ENCODE data around the gene CWC27.

CWC27 gene

GRCh38 chr5:64768358-64769312 lies at the start of gene CWC27, which contains the start of gene SREK1IP1:
Gene CWC27 (plus strand): TSS chr5:64768930. CDS start chr5:64769147, 217 bp downstream.
Gene SREK1IP1 (minus strand): TSS chr5:64768691. CDS start chr5:64768517, 174 bp downstream.
- DNase-seq (ENCODE audit: low spot score): peak; percentile 74

GRCh38 chr5:64722588-64722987 lies 46.1 kb upstream of the CWC27 start:
- DNase-seq (ENCODE audit: low spot score): no peak

- DNase-seq (ENCODE audit: low spot score): no peak
Observed at GRCh38 chr5:64727150-64727549, 41.6 kb upstream of the CWC27 start.

GRCh38 chr5:64742411-64742810 lies 26.3 kb upstream of the CWC27 start:
- no peak for DNase-seq (ENCODE audit: low spot score)

GRCh38 chr5:64742821-64743220 lies 25.9 kb upstream of the CWC27 start:
- no peak for DNase-seq (ENCODE audit: low spot score)

GRCh38 chr5:64744914-64745313 lies 23.8 kb upstream of the CWC27 start:
- DNase-seq (ENCODE audit: low spot score): no peak

GRCh38 chr5:64746446-64746845 lies 22.3 kb upstream of the CWC27 start:
- no peak for DNase-seq (ENCODE audit: low spot score)

- no peak for DNase-seq (ENCODE audit: low spot score)
Observed at GRCh38 chr5:64749385-64749784, 19.3 kb upstream of the CWC27 start.

- no peak for DNase-seq (ENCODE audit: low spot score)
Observed at GRCh38 chr5:64754066-64754465, 14.7 kb upstream of the CWC27 start.

- no peak for DNase-seq (ENCODE audit: low spot score)
Observed at GRCh38 chr5:64758901-64759300, 9.8 kb upstream of the CWC27 start.

- no peak for DNase-seq (ENCODE audit: low spot score)
Observed at GRCh38 chr5:64759960-64760660, 8.6 kb upstream of the CWC27 start.

- DNase-seq (ENCODE audit: low spot score): no peak
Observed at GRCh38 chr5:64763948-64764503, 4.7 kb upstream of the CWC27 start.

- DNase-seq (ENCODE audit: low spot score): no peak
Observed at GRCh38 chr5:64765804-64766504, 2.8 kb upstream of the CWC27 start.

- DNase-seq (ENCODE audit: low spot score): no peak
Observed at GRCh38 chr5:64766941-64767340, 1.8 kb upstream of the CWC27 start.

GRCh38 chr5:64767959-64768357 lies 772 bp upstream of the CWC27 start:
- DNase-seq (ENCODE audit: low spot score): no peak

- DNase-seq (ENCODE audit: low spot score): no peak
Observed at GRCh38 chr5:64769855-64770254, 1.1 kb downstream of the CWC27 start.

- DNase-seq (ENCODE audit: low spot score): no peak
Observed at GRCh38 chr5:64771736-64772135, 3.0 kb downstream of the CWC27 start.

- DNase-seq (ENCODE audit: low spot score): no peak
Observed at GRCh38 chr5:64773533-64773932, 4.8 kb downstream of the CWC27 start.

GRCh38 chr5:64775291-64775690 lies 6.6 kb downstream of the CWC27 start:
- no peak for DNase-seq (ENCODE audit: low spot score)

- DNase-seq (ENCODE audit: low spot score): peak; percentile 12
Observed at GRCh38 chr5:64784451-64785025, 15.8 kb downstream of the CWC27 start.

GRCh38 chr5:64786372-64786771 lies 17.6 kb downstream of the CWC27 start:
- no peak for DNase-seq (ENCODE audit: low spot score)

GRCh38 chr5:64788156-64788555 lies 19.4 kb downstream of the CWC27 start:
- no peak for DNase-seq (ENCODE audit: low spot score)
